GM19099 (cell line): ENCODE data around the gene PPBP.

ENCODE experiments used
- POLR2A ChIP-seq: IDR thresholded peaks from 3 replicates; pipeline ENCODE4 v1.6.1; 2011; ENCODE audit warnings: low read depth; ENCODE audit not compliant: insufficient read length; ENCODE audit errors: extremely low read depth

PPBP gene, protein sequence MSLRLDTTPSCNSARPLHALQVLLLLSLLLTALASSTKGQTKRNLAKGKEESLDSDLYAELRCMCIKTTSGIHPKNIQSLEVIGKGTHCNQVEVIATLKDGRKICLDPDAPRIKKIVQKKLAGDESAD

GRCh38 chr4:73988061-73988460 lies at the start of gene PPBP:
TSS of gene PPBP (minus strand) at chr4:73988190. CDS start at chr4:73988103, 87 bp downstream.
- no peak for TF ChIP-seq POLR2A

- no peak for TF ChIP-seq POLR2A
Observed at GRCh38 chr4:74037076-74037955, 49.3 kb upstream of the PPBP start.

DNA sequence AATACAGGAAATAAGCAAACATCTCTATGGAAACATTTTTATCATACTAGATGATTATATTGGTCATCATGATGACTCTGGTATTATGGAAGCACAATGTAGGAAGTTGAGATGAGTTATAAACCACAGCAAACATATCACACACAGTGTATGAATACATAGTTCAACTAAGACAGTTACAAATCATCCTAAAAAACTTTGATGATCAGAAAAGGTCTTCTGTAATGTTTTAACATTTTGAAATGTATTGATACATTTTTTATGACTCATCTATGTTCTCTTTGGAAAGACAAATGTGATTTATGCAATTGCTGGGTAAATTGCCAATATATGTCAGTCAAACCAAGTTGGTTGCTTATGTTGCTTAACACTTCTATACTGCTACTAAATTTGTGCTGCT lies 45.7 kb upstream of the PPBP start:
- no peak for TF ChIP-seq POLR2A

GRCh38 chr4:74032064-74032463 lies 44.1 kb upstream of the PPBP start:
- no peak for TF ChIP-seq POLR2A

DNA sequence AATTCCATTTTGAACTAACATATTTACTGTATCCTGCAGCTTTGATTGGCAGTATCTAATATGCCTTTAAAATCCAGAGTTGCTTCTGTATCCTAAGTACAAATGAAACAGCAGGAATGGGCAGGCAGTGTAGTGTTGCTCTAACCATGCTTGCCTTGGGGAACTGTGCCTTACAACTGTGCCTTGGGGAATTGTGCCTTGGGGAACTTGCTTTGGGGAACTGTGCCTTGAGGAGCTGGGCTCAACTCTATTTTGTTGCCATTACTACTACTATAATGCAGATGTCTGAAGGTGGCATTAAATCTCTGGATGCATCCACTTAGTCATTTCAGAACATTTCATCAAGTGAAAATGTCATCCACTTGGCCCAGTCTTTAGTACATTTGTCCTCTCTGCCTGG lies 43.6 kb upstream of the PPBP start:
- TF ChIP-seq POLR2A: no peak

- no peak for TF ChIP-seq POLR2A
Observed at GRCh38 chr4:74030285-74030684, 42.3 kb upstream of the PPBP start.

GRCh38 chr4:74028504-74028903 lies 40.5 kb upstream of the PPBP start:
- TF ChIP-seq POLR2A: no peak

GRCh38 chr4:74023709-74024108 lies 35.7 kb upstream of the PPBP start:
- TF ChIP-seq POLR2A: no peak

DNA sequence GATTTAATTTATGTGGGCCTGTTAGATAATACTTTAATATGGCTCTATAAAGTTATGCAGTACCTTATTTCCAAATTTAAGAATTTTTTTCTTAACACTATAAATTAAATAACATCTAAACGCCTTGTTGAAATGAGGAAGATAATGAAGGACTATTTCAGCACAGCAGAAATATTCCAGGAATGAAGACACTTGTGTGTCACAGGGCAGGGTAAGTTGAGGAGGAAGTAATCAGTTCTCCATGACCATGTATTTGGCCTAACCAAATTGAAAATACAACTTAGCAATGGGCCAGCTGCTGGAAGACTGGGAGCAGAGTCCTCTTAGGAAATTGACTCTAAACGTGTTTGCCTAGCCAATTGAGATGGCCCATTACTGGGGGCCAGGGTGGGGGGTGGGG lies 33.6 kb upstream of the PPBP start:
- no peak for TF ChIP-seq POLR2A

GRCh38 chr4:74018771-74019170 lies 30.8 kb upstream of the PPBP start:
- TF ChIP-seq POLR2A: no peak

DNA sequence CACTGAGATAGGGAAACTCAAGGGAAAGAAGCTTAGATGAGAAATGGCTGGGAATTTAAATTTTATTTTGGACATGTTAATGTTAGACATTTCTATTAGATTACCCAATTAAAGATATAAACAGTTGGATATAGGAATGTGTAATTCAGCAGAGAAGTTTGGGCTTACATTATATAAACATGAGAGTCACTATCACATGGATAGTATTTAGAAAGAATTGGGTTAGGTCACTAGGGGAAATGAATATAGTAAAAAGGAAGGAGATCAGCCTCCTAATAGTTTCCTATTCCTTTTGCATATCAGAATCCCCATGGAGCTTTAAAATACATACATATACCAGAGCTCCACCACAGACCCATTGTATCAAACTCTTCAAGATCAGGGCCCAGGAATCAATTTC lies 30.1 kb upstream of the PPBP start:
- no peak for TF ChIP-seq POLR2A

DNA sequence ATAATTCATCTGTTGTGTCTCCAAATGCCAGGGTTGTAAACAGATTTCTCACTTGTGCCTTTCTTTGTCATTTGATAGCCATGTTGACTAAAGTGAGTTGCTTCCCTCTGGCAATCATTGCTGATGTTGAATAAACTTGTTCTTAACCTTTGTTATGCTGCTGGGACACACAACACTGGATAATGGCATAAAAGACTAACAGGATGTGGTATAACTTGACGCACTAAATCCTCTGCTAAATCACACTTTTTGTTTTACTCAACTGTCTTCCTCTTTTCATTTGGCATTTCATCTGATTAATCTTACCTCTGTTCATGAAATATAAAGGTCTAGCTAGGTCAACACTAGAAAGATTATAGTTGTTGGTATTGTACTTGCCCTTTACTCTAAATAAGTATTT lies 28.1 kb upstream of the PPBP start:
- no peak for TF ChIP-seq POLR2A

- TF ChIP-seq POLR2A: no peak
Observed at GRCh38 chr4:74015126-74015780, 27.3 kb upstream of the PPBP start.

DNA sequence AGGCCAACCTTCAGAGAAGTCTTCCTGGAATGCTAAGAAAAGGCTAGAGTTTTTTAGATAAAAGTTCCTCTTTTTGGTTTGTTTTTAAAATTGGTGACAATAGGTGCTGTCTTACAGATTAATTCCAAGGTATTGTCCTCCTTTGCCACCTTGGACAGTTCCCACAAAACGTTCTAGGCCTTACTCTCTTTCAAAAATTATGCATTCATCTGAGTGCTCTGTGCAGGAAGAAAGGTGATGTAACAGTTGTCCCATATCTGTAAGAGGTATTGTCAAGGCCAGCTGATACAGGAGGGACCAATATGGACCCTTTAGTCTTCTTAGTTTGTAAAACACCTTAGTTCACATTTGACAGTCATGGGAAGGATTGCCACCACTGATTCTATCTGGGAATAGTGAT lies 26.3 kb upstream of the PPBP start:
- no peak for TF ChIP-seq POLR2A

DNA sequence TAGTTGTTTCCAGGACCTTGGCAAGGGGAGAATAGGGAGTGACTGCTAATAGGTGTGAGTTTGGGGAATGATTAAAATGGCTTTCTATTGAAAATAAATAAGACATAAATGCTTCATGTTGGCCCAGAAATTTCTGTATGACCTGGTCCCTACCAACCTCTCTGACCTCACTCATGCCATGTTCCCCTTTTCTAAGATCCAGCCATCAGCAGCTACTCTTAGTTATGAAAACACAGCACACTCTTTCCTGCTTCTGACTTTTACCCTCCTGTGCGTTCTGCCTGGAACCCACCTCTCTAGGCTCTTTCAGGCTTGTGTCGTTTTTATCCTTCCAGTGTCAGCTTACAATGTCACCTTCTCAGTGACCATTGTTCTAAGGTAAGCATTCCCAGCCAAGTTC lies 25.3 kb upstream of the PPBP start:
- no peak for TF ChIP-seq POLR2A

- no peak for TF ChIP-seq POLR2A
Observed at GRCh38 chr4:74012130-74012529, 24.1 kb upstream of the PPBP start.

DNA sequence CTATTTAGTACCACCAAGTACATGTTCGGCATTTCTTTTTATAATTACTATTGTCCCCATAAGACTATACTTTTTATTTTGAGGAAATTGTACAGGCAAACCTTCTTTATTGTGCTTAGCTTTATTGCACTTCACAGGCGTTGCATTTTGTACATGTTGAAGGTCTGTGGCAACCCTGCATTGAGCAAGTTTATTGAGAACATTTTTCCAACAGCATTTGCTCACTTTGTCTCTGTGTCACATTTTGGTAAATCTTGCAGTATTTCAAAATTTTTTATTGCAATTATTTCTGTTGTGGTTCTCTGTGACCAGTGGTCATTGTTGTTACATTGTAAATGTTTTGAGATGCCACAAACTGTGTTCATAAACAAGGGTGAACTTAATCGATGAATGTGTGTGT lies 21.3 kb upstream of the PPBP start:
- TF ChIP-seq POLR2A: no peak

DNA sequence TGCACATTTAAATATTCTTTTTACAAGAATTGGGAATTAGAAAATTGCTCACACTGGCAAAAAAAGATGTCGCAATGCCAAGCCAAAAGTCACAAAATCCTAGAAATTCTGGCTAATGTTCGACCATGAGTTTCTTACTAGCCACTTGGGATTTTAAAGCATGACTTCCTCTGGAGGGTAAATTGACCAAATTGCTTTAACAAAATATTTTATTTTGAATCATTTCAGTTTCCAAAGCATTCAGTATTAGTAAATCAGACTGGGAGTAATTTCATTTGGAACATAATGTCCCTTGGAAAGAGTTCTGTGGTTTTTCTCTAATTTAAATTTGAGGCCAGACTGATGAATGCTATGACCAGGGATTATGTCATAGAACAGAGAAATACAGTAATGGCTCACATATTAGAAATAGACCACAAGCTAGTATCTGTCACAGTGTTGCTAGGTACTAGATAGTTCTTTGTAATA lies 18.1 kb upstream of the PPBP start:
- no peak for TF ChIP-seq POLR2A
